MCF 10A (cell line): ENCODE measurements around the gene ABHD16B. TPM values are rescaled to one million over a fixed set of nuclear protein-coding genes. Genes with fewer than 3 reads are reported as not detected.
A peak's percentile ranks its signal among the peaks of the same experiment; 100 is the strongest.

Source experiments
- BruUV-seq: library from RNA; stranded (reverse); fragments of 400-500 nt; replicated peaks from 2 replicates; lab custom pipeline; 2021; lab: Mats Ljungman, UMichigan
- CTCF ChIA-PET: fragments of 300-600 bp; sonication (Branson Sonifier 250); formaldehyde crosslinking; extraction: SDS; loops from one replicate; lab custom pipeline; 2021; ENCODE audit warnings: antibody characterized with exemption, inconsistent platforms; lab: Yijun Ruan, JAX
- POLR2A ChIA-PET: fragments of 300-600, 350-650 bp; sonication (Branson Sonifier 250); formaldehyde crosslinking; extraction: SDS; loops from one replicate; lab custom pipeline; 2020; ENCODE audit warnings: antibody characterized with exemption, inconsistent platforms; lab: Yijun Ruan, JAX
- DNase-seq: peaks from one replicate; pipeline ENCODE4 v3.0.0-alpha.2; 2018; ENCODE audit not compliant: unreplicated experiment
- H3K27ac Mint-ChIP-seq: one replicate; pipeline ENCODE4 v1.8.0; 2022; ENCODE audit warnings: mild to moderate bottlenecking, low read depth, mixed read lengths; ENCODE audit not compliant: unreplicated experiment
- H3K27me3 Mint-ChIP-seq: one replicate; pipeline ENCODE4 v1.8.0; 2022; ENCODE audit warnings: mixed read lengths; ENCODE audit not compliant: insufficient read depth, unreplicated experiment
- H3K36me3 Mint-ChIP-seq: one replicate; pipeline ENCODE4 v1.8.0; 2022; ENCODE audit warnings: mild to moderate bottlenecking, moderate library complexity, mixed read lengths; ENCODE audit not compliant: insufficient read depth, unreplicated experiment
- H3K4me1 Mint-ChIP-seq: one replicate; pipeline ENCODE4 v1.8.0; 2022; ENCODE audit warnings: mixed read lengths; ENCODE audit not compliant: insufficient read depth, unreplicated experiment
- H3K4me3 Mint-ChIP-seq: one replicate; pipeline ENCODE4 v1.8.0; 2022; ENCODE audit warnings: mild to moderate bottlenecking, moderate library complexity, mixed read lengths; ENCODE audit not compliant: unreplicated experiment
- H3K9me3 Mint-ChIP-seq: one replicate; pipeline ENCODE4 v1.8.0; 2022; ENCODE audit warnings: mixed read lengths; ENCODE audit not compliant: unreplicated experiment
- CTCF ChIP-seq: fragments of 200-600 bp; IDR thresholded peaks from one replicate; pipeline ENCODE4 v1.8.0; 2022; ENCODE audit warnings: antibody characterized with exemption, mild to moderate bottlenecking; ENCODE audit not compliant: unreplicated experiment
- intact Hi-C: fragments of 100-400 bp; cut with micrococcal nuclease; formaldehyde crosslinking; loops from 2 replicates; pipeline ENCODE4 v1.14.1; 2022
- total RNA-seq: library from RNA; stranded (reverse); gene quantifications from 2 replicates; pipeline ENCODE4 v1.2.3, GENCODE V29; 2022

Gene ABHD16B
- total RNA-seq, 1 experiment from 2014 or later, result not detected

DNA sequence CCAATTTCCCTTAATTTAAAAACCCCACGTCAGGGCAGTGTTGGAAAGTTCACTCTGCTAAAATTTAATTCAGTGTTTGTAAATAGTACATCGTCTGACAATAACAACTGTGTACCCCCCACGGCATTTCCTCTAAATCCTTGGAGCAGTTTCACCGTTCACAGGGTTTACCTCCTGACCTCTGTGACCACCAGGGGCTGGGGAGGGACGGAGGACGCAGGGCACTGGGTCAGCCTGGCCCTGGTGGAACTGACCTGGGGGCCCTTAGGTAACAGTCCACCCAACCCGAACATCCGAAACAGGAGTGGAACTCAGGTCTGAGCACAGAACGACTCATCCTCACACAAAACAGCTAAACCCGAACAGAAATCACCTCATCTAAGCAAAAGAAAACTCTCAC, 32.3 kb upstream of the ABHD16B start:
- intact Hi-C loops, result no loop called here
- ChIA-PET POLR2A (interaction anchor here (0.5 to 1.5 kb wide), 2 partner anchors 36 to 302 kb away, joined by 3 to 7 read pairs; partner anchors contain the start of gene TPD52L2), CTCF (no interaction called here)
- Mint-ChIP-seq H3K27ac (no peak overlapping the region), H3K36me3 (no peaks in the 10 kb centered on the region), H3K4me1 (no peaks in the 10 kb centered on the region), H3K27me3 (peaks cover 19% of the 10 kb centered on the region), H3K4me3 (no peak overlapping the region), H3K9me3 (no peaks in the 10 kb centered on the region)
- TF ChIP-seq CTCF, result no peak
- BruUV-seq, result no TSS peak
- DNase-seq, result no peak

DNA sequence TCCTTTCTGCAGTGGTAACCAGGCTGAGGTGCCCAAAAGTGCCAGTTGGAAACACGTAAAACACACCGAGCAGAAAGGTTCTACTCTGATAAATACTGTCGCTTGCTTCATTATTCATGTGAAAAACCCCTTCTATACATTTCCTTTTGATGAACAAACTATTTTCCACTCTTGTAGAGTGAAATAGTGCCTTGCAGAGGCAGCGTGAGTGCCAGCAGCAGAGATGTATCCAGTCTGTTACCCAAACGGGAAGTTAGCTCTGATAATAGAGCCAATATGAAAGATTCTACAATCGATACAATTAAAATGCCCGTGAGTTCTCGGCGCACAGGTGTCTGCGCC, 31.7 kb upstream of the ABHD16B start:
- POLR2A ChIA-PET, result interaction anchor here (1.5 kb wide), 1 partner anchor 35 kb away, joined by 7 read pairs; the partner anchor contains the start of gene TPD52L2
- Mint-ChIP-seq H3K4me1 (no peaks in the 10 kb centered on the region), H3K9me3 (no peaks in the 10 kb centered on the region), H3K27me3 (peaks cover 19% of the 10 kb centered on the region), H3K4me3 (peak overlapping the region; percentile 62), H3K27ac (no peak overlapping the region), H3K36me3 (no peaks in the 10 kb centered on the region)
- no peak for TF ChIP-seq CTCF
- CTCF ChIA-PET, result no interaction called here
- no peak for DNase-seq
- no TSS peak for BruUV-seq
- intact Hi-C loops, result no loop called here

GRCh38 chr20:63829945-63830835, 31.1 kb upstream of the ABHD16B start:
- Mint-ChIP-seq H3K27ac (no peak overlapping the region), H3K36me3 (no peaks in the 10 kb centered on the region), H3K4me3 (peak overlapping the region; percentile 62), H3K4me1 (no peaks in the 10 kb centered on the region), H3K9me3 (no peaks in the 10 kb centered on the region), H3K27me3 (peaks cover 19% of the 10 kb centered on the region)
- DNase-seq, result no peak
- POLR2A ChIA-PET, result interaction anchor here (1.5 kb wide), 1 partner anchor 35 kb away, joined by 7 read pairs; the partner anchor contains the start of gene TPD52L2
- no TSS peak for BruUV-seq
- CTCF ChIA-PET, result no interaction called here
- TF ChIP-seq CTCF, result no peak
- intact Hi-C loops, result no loop called here

DNA sequence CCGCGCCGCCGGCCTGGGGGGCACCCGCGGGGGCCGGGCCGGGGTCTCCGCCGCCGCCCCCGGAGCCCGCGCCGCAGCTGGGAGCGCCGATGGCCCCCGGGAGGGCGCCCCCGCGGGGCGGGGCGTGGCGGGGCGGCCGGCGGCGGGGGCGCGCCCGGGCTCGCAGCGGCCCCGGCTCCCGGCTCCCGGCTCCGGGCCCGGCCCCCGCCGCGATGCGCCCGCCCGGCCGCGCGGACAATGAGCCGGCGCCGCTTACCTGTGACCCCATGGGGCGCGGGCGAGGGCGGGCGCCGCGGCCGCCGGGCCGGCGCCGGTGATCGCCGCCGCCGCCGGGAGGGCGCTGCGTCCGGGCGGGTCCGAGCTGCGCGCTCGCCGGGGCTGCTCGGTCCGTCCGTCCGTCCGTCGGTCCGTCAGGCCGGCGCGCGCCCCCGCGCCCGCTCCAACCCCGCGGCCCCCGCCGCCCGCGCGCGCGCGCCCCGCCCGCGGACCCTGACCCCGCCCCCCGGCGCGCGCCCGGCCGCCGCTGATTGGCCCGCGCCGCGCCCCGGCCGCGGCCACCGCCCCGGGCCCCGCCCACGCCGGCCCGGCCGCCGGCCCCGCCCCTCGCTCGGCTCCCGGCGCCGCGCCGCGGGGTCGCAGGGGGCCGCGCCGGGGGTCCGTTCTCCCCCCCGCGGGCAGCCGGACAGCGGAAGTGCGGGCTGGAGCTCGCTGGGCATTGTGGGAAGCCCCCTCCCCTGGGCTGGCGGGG, 30.3 kb upstream of the ABHD16B start, which contains the start of gene ZBTB46:
Gene ZBTB46 (minus strand): TSS at position 424 of the 748 bp plus-strand sequence. CDS start 40,507 bp downstream, outside the sequence.
- peak; percentile 37 for DNase-seq
- H3K27me3 Mint-ChIP-seq, result peaks cover 19% of the 10 kb centered on the region
- H3K9me3 Mint-ChIP-seq, result no peaks in the 10 kb centered on the region
- TF ChIP-seq CTCF, result no peak
- no peaks in the 10 kb centered on the region for H3K36me3 Mint-ChIP-seq
- ChIA-PET CTCF (no interaction called here), POLR2A (interaction anchor here (0.6 kb wide), 1 partner anchor 10 kb away, joined by 3 read pairs; no protein-coding TSS in a partner anchor)
- peaks cover 5% of the 10 kb centered on the region for H3K4me1 Mint-ChIP-seq
- no peak within 1 kb of the TSS for H3K27ac Mint-ChIP-seq
- intact Hi-C loops, result no loop called here
- peak within 1 kb of the TSS; percentile 62 for H3K4me3 Mint-ChIP-seq
- no TSS peak for BruUV-seq
